Skeletal muscle tissue (tissue), 4 donors: Measurements from ENCODE around the gene BCKDHB. TPM values are rescaled to one million over a fixed set of nuclear protein-coding genes. Genes with fewer than 3 reads are reported as not detected.
"Not testable (repeated sequence)": the region's sequence is repeated elsewhere in the genome, so short reads cannot be mapped to it uniquely, and the experiment has no call there.

Experiments used
- H3K27ac ChIP-seq: one replicate; pipeline ENCODE4 v1.7.0; 2013; ENCODE audit warnings: mild to moderate bottlenecking, low read depth, low read length, inconsistent platforms
- H3K27me3 ChIP-seq, 3 donors: one replicate each; pipeline ENCODE4 v1.7.0; 2013; ENCODE audit warnings: low read length in 3 of 3; ENCODE audit not compliant: control insufficient read depth in 3 of 3, insufficient read depth in 3 of 3
- H3K36me3 ChIP-seq, 3 donors: one replicate each; pipeline ENCODE4 v1.7.0; 2013; ENCODE audit warnings: low read length in 3 of 3; ENCODE audit not compliant: control insufficient read depth in 3 of 3, insufficient read depth in 3 of 3
- H3K4me1 ChIP-seq, 3 donors: one replicate each; pipeline ENCODE4 v1.7.0; 2013; ENCODE audit warnings: low read length in 3 of 3, mild to moderate bottlenecking in 3 of 3; ENCODE audit not compliant: control insufficient read depth in 3 of 3, insufficient read depth in 3 of 3
- H3K4me3 ChIP-seq, 3 donors: one replicate each; pipeline ENCODE4 v1.7.0; 2013; ENCODE audit warnings: low read length in 3 of 3
- H3K9ac ChIP-seq, 3 donors: one replicate each; pipeline ENCODE4 v1.7.0; 2013; ENCODE audit warnings: low read length in 3 of 3, mild to moderate bottlenecking in 3 of 3, moderate library complexity in 2 of 3, low read depth in 1 of 3
- H3K9me3 ChIP-seq, 3 donors: one replicate each; pipeline ENCODE4 v1.7.0; 2013; ENCODE audit warnings: low read length in 3 of 3; ENCODE audit not compliant: control insufficient read depth in 3 of 3
- total RNA-seq: library from RNA; depleted of rRNA; stranded (reverse); fragments of >200 nt; gene quantifications from one replicate; pipeline ENCODE4 v1.2.3, GENCODE V29; 2014
- donor health status: Osteomylitis.

BCKDHB gene
- total RNA-seq = 24.5 TPM

DNA sequence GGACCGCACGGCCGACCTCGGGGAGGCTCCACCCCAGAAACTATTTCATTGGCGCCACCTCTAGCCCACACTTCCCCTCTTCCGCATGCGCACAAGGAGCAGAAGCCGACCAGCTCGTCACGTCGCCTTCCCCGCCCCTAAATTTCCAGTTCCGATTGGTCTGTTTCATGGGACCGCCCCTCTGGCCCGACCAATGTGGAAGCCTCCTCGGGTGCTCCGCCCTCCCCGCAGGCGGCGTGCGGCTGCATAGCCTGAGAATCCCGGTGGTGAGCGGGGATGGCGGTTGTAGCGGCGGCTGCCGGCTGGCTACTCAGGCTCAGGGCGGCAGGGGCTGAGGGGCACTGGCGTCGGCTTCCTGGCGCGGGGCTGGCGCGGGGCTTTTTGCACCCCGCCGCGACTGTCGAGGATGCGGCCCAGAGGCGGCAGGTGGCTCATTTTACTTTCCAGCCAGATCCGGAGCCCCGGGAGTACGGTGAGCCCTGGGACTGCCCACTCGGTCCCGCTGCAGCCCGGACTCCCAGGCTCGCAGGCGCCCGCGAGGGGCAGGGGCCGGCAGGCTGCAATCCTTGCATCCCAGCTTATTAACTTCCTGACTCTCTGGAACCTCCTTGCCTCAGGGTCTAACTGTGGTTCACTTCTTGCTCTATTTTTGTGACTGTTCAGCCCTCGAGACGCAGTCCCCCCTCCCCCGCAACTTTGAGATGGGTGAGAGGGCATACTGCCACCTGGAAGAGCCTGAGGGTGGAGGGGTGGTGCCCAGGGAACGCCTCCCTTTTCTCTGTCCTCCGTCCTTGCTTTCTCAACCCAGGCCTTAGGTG lies at the start of gene BCKDHB:
Gene BCKDHB (plus strand): TSS at position 254 of the 818 bp plus-strand sequence. CDS start 23 bp downstream, at position 277.
- H3K4me1 ChIP-seq = peaks cover 5 to 9% (median 6%) of the 10 kb centered on the region in 3 donors
- no peaks in the 10 kb centered on the region for H3K36me3 ChIP-seq
- no peaks in the 10 kb centered on the region for H3K9me3 ChIP-seq
- peak within 1 kb of the TSS; percentile 75 to 89 (median 84) for H3K9ac ChIP-seq
- peak within 1 kb of the TSS; percentile 87 to 90 (median 89) for H3K4me3 ChIP-seq
- peak within 1 kb of the TSS; percentile 86 for H3K27ac ChIP-seq
- no peaks in the 10 kb centered on the region for H3K27me3 ChIP-seq

DNA sequence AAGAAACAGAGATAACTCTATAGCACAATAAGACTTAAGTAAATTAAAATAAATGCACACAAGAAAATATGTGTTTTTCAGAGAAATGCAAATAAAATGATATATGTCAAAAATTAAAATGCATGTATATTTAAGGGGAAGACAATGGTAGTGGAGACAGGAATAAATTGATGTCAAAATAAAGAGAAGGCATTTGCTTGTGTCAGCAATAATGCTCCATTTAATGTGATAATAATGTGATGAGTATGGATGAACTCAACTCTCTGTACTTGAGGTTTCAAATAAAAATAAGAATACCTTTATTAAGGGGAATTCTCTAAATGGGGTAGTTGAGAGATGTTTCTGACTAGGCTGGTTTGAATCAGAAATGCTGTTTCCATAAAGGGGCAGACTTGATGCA lies 45.7 kb upstream of the BCKDHB start:
- H3K36me3 ChIP-seq = no peaks in the 10 kb centered on the region

DNA sequence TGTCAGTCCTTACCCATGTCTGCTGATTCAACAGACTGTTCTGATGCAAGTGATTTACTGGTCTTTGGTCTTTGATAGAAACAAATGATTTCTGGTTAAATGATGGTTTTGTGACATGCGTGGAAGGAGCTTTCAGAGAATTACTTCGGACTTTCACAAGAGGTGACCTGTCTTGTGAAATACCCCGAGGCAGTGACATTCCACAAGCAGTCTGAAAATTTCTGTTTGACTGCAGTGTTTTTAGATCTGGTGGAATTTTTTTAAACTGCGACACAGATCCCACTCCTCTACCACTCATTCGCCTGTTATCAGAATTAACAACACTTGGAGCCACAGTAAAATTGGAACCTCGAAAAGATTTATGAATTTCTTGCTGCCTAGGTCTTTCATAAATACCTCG lies 38.3 kb upstream of the BCKDHB start:
- not testable (repeated sequence) for H3K27ac ChIP-seq, H3K27me3 ChIP-seq, H3K4me3 ChIP-seq, H3K4me1 ChIP-seq, H3K9me3 ChIP-seq, H3K36me3 ChIP-seq, H3K9ac ChIP-seq

More for the DNA sequence above, 45.7 kb upstream of the BCKDHB start:
- no peaks in the 10 kb centered on the region for H3K9me3 ChIP-seq
- no peak overlapping the region for H3K4me3 ChIP-seq
- no peaks in the 10 kb centered on the region for H3K27me3 ChIP-seq
- no peaks in the 10 kb centered on the region for H3K4me1 ChIP-seq
- no peak overlapping the region for H3K9ac ChIP-seq
- no peak overlapping the region for H3K27ac ChIP-seq

GRCh38 chr6:80070431-80070830 lies 36.0 kb upstream of the BCKDHB start:
- H3K4me3 ChIP-seq, H3K9me3 ChIP-seq, H3K9ac ChIP-seq, H3K36me3 ChIP-seq, H3K4me1 ChIP-seq, H3K27ac ChIP-seq, H3K27me3 ChIP-seq: not testable (repeated sequence)

GRCh38 chr6:80077067-80077466 lies 29.4 kb upstream of the BCKDHB start:
- Histone ChIP-seq H3K4me3 (no peak overlapping the region), H3K9ac (no peak overlapping the region), H3K9me3 (peaks cover 0 to 8% (median 0%) of the 10 kb centered on the region in 3 donors), H3K4me1 (no peaks in the 10 kb centered on the region), H3K27ac (no peak overlapping the region), H3K36me3 (no peaks in the 10 kb centered on the region), H3K27me3 (no peaks in the 10 kb centered on the region)

DNA sequence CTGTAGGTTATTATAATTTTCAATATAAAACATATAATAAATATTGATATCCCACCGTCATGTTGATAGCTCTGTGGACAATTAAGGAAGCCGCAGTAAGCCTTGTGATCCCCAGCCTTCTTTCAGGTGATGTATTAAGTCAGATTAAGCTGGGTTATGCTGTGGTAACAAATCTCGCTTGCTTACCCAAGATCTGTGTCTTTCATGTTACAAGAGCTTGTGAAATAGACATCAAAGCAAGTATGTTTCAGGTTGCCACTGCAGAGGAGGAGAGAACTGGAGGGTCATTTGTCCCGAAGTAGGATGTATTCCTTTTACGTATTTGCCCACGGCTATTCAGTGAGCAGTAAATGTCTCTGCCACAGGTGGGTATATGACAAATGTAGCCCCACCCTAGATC lies 17.8 kb upstream of the BCKDHB start:
- Histone ChIP-seq H3K27ac (no peak overlapping the region), H3K27me3 (peaks cover 0 to 3% (median 0%) of the 10 kb centered on the region in 3 donors), H3K4me3 (no peak overlapping the region), H3K36me3 (no peaks in the 10 kb centered on the region), H3K9ac (no peak overlapping the region), H3K4me1 (no peaks in the 10 kb centered on the region), H3K9me3 (no peaks in the 10 kb centered on the region)

DNA sequence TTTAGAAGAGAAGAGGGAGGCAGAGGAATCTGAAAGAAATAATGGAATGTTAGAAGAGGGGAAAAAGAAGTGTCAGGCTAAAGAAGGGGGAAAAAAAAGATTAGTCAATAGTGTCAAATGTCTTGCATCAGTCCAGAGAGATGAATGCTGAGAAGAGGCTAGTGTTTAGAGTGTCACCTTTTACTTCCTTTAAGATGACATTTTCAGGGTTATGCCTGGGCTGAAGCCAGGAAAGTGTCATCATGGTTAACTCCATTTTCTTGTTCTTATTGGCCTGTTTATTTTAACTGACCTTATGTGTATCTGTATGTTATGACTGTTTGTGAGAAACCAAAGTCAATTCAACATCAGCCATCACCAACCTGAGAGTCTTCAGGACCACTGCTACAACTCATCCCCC lies 15.0 kb upstream of the BCKDHB start:
- Histone ChIP-seq H3K9ac (no peak overlapping the region), H3K27me3 (no peaks in the 10 kb centered on the region), H3K27ac (no peak overlapping the region), H3K4me3 (no peak overlapping the region), H3K36me3 (no peaks in the 10 kb centered on the region), H3K9me3 (no peaks in the 10 kb centered on the region), H3K4me1 (no peaks in the 10 kb centered on the region)

- Histone ChIP-seq H3K4me3 (no peak overlapping the region), H3K9ac (no peak overlapping the region), H3K4me1 (no peaks in the 10 kb centered on the region), H3K27ac (no peak overlapping the region), H3K9me3 (no peaks in the 10 kb centered on the region), H3K27me3 (no peaks in the 10 kb centered on the region), H3K36me3 (no peaks in the 10 kb centered on the region)
Measured at GRCh38 chr6:80094017-80094416, 12.5 kb upstream of the BCKDHB start.

- H3K27me3 ChIP-seq = no peaks in the 10 kb centered on the region
- H3K9ac ChIP-seq = no peak overlapping the region
- no peak overlapping the region for H3K27ac ChIP-seq
- H3K4me3 ChIP-seq = no peak overlapping the region
- no peaks in the 10 kb centered on the region for H3K9me3 ChIP-seq
- H3K4me1 ChIP-seq = no peaks in the 10 kb centered on the region
- H3K36me3 ChIP-seq = no peaks in the 10 kb centered on the region
Measured at GRCh38 chr6:80095600-80095999, 10.9 kb upstream of the BCKDHB start.

DNA sequence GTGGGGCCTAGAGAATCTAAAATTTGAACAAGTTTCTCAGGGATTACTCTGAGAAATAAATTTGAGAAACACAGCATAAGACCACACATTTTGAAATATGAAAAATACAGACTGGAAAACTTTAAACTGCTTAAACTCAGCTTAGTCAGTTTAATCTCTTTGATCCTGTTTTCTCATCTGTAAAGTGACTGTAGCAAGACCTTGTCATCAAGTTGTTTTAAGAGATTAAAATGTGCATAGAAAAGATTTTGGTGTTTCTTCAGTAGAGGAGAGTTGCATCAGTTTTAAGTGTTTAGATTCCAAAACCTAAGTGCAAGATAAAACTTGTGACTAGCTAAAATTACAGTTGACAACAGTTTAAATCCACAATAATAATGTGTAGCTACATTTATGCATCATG lies 8.1 kb upstream of the BCKDHB start:
- H3K4me1 ChIP-seq = no peaks in the 10 kb centered on the region
- H3K27ac ChIP-seq = no peak overlapping the region

More for the DNA sequence above, 8.1 kb upstream of the BCKDHB start:
- Histone ChIP-seq H3K27me3 (no peaks in the 10 kb centered on the region), H3K36me3 (no peaks in the 10 kb centered on the region), H3K4me3 (no peak overlapping the region), H3K9me3 (no peaks in the 10 kb centered on the region), H3K9ac (no peak overlapping the region)
